H1 (cell line): ENCODE measurements around the gene CDC40. TPM values are rescaled to one million over a fixed set of nuclear protein-coding genes. Genes with fewer than 3 reads are reported as not detected.

Experiments
- ASH2L ChIP-seq: fragments of 200-600, 300-600 bp; sonication (generic); IDR thresholded peaks from one replicate; pipeline ENCODE4 v1.7.1; 2017; ENCODE audit warnings: low read length
- CHD7 ChIP-seq: fragments of 300-600 bp; sonication (generic); IDR thresholded peaks from 2 replicates; pipeline ENCODE4 v1.7.1; 2012; ENCODE audit warnings: low read length, moderate library complexity, mild to moderate bottlenecking, inconsistent platforms; ENCODE audit not compliant: insufficient replicate concordance
- TBP ChIP-seq: IDR thresholded peaks from 2 replicates; pipeline ENCODE4 v1.6.1; 2011; ENCODE audit warnings: low read depth, low read length, improper control_type of control experiment
- polyA plus RNA-seq, 7 experiments: library from polyadenylated mRNA; depleted of rRNA in 3 of 7; stranded (reverse) in 5 of 7; unstranded in 2 of 7; fragments of >200 nt in 5 of 7; fragments of 200-250 nt in 2 of 7; gene quantifications; 1 replicate in 5 of 7; 2 replicates in 1 of 7; 4 replicates in 1 of 7; pipeline versions ENCODE4 v1.2.1 to v1.2.3, GENCODE V29; 2011 to 2013; ENCODE audit warnings: missing spikeins in 2 of 7, mixed read lengths in 2 of 7
- total RNA-seq: library from RNA; stranded (reverse); fragmentation: NEBNext Ultra II Directional; extraction: Animal tissue kit (Norgen Biotek cat#: 25700); gene quantifications from 2 replicates; pipeline ENCODE4 v1.2.1, GENCODE V29; 2021

CDC40 gene
- total and polyA plus RNA-seq, 2 of the 8 experiments (the other 6 are each of a cell fraction or from before 2014, with no cell fraction given), result 7.3 to 27.2 TPM

GRCh38 chr6:110191477-110191876, 11.2 kb downstream of the CDC40 start (continued):
- TF ChIP-seq CHD7, result no peak
- no peak for TF ChIP-seq TBP
- TF ChIP-seq ASH2L, result no peak
